ENCODE measurements around the gene POU5F1. TPM values are rescaled to one million over a fixed set of nuclear protein-coding genes. Genes with fewer than 3 reads are reported as not detected.
A peak's percentile ranks its signal among the peaks of the same experiment; 100 is the strongest.

The POU5F1 gene
- total RNA-seq, 1 experiment from 2014 or later: not detected

- Histone ChIP-seq H3K4me3 (ENCODE audit: low read depth, low read length) (no peak overlapping the region), H3K9me3 (no peaks in the 10 kb centered on the region), H3K4me1 (peaks cover 11% of the 10 kb centered on the region; the same call in 1 of the 2 replicates), H3K36me3 (ENCODE audit: control insufficient read depth, insufficient read depth, low read length) (no peaks in the 10 kb centered on the region), H3K27me3 (replicated peaks; ENCODE audit: control insufficient read depth, insufficient read depth, low read length) (no peaks in the 10 kb centered on the region)
- no TSS peak for BruUV-seq (replicated peaks)
- DNase-seq: no peak
- intact Hi-C loops (cut with micrococcal nuclease; ENCODE audit: unreplicated experiment): no loop called here
- H3K27ac Mint-ChIP-seq (ENCODE audit: unreplicated experiment): no peak overlapping the region
- H3K36me3 Mint-ChIP-seq (ENCODE audit: insufficient read depth, unreplicated experiment): peaks cover 17% of the 10 kb centered on the region
- CTCF ChIA-PET: no interaction called here
- H3K9me3 Mint-ChIP-seq (ENCODE audit: unreplicated experiment): no peaks in the 10 kb centered on the region
- H3K27me3 Mint-ChIP-seq (ENCODE audit: insufficient read depth, unreplicated experiment): no peaks in the 10 kb centered on the region
- no peaks in the 10 kb centered on the region for H3K4me1 Mint-ChIP-seq (ENCODE audit: low read depth, unreplicated experiment)
- no peak for TF ChIP-seq CTCF (IDR thresholded peaks at IDR 0.05; ENCODE audit: insufficient read depth in 1 of 2, low read depth in 1 of 2, low read length in 1 of 2, severe bottlenecking in 1 of 2, unreplicated experiment in 1 of 2)
- H3K4me3 Mint-ChIP-seq (ENCODE audit: unreplicated experiment): no peak overlapping the region
- POLR2A ChIA-PET: no interaction called here
Observed at GRCh38 chr6:31161216-31162126, 9.0 kb downstream of the POU5F1 start.

GRCh38 chr6:31158863-31159855 lies 11.3 kb downstream of the POU5F1 start:
- TSS peak; percentile 54 for BruUV-seq (replicated peaks)
- Mint-ChIP-seq H3K4me3 (ENCODE audit: unreplicated experiment) (peak overlapping the region; percentile 84), H3K9me3 (ENCODE audit: unreplicated experiment) (no peaks in the 10 kb centered on the region), H3K27me3 (ENCODE audit: insufficient read depth, unreplicated experiment) (no peaks in the 10 kb centered on the region), H3K4me1 (ENCODE audit: low read depth, unreplicated experiment) (no peaks in the 10 kb centered on the region), H3K27ac (ENCODE audit: unreplicated experiment) (peak overlapping the region; percentile 85), H3K36me3 (ENCODE audit: insufficient read depth, unreplicated experiment) (peaks cover 17% of the 10 kb centered on the region)
- Histone ChIP-seq H3K4me3 (ENCODE audit: low read depth, low read length) (peak overlapping the region; percentile 74), H3K36me3 (ENCODE audit: control insufficient read depth, insufficient read depth, low read length) (no peaks in the 10 kb centered on the region), H3K9me3 (no peaks in the 10 kb centered on the region), H3K4me1 (peaks cover 11% of the 10 kb centered on the region; the same call in 1 of the 2 replicates), H3K27me3 (replicated peaks; ENCODE audit: control insufficient read depth, insufficient read depth, low read length) (no peaks in the 10 kb centered on the region)
- ChIA-PET CTCF (interaction anchor here (1.0 to 1.6 kb wide), 5 partner anchors 30 to 208 kb away, joined by 3 to 8 read pairs (median 4); no protein-coding TSS in a partner anchor), POLR2A (interaction anchor here (0.7 to 1.8 kb wide), 2 partner anchors 9 to 244 kb away, joined by 3 to 5 read pairs; partner anchors contain the start of gene MICA)
- intact Hi-C loops (cut with micrococcal nuclease; ENCODE audit: unreplicated experiment): no loop called here
- no peak for DNase-seq
- TF ChIP-seq CTCF (IDR thresholded peaks at IDR 0.05; ENCODE audit: insufficient read depth in 1 of 2, low read depth in 1 of 2, low read length in 1 of 2, severe bottlenecking in 1 of 2, unreplicated experiment in 1 of 2): no peak

Data from Caco-2 (cell line).